HepG2 (cell line): ENCODE data around the gene BTBD1. TPM values are rescaled to one million over a fixed set of nuclear protein-coding genes. Genes with fewer than 3 reads are reported as not detected.

Experiments
- ATAC-seq: fragments of 200-7000 bp; cut with Tn5 transposase; 3 replicates; pipeline ENCODE4 v1.9.1; 2020; ENCODE audit warnings: mild to moderate bottlenecking, moderate library complexity
- BruUV-seq: library from RNA; stranded (reverse); fragments of 400-500 nt; replicated peaks from 2 replicates; lab custom pipeline; 2021; lab: Mats Ljungman, UMichigan
- CTCF ChIA-PET: fragments of 300-600 bp; formaldehyde crosslinking; extraction: SDS; loops from one replicate; lab custom pipeline; 2021; ENCODE audit warnings: low total read pairs, inconsistent platforms, low intra/inter-chr PET ratio; lab: Yijun Ruan, JAX
- POLR2A ChIA-PET: fragments of 350-600 bp; sonication (Branson Sonifier 250); formaldehyde crosslinking; loops from one replicate; lab custom pipeline; 2020; ENCODE audit warnings: antibody characterized with exemption, inconsistent platforms; lab: Yijun Ruan, JAX
- DNase-seq: peaks from one replicate; pipeline ENCODE4 v3.0.0-alpha.2; 2015; ENCODE audit warnings: low spot score
- FAIRE-seq: peaks from 3 replicates; lab custom pipeline; 2011; peaks lifted over from hg19 to GRCh38; lab: Jason Lieb, UNC
- H2AFZ ChIP-seq: one replicate; pipeline ENCODE4 v1.6.1; 2011; ENCODE audit warnings: low read length, inconsistent platforms
- H3K27ac ChIP-seq: fragments of 300-600 bp; 3 replicates; pipeline ENCODE4 v1.8.0; 2011; ENCODE audit warnings: mixed run types, mild to moderate bottlenecking, mixed read lengths, low read length, inconsistent platforms; ENCODE audit not compliant: insufficient read depth; ENCODE audit errors: extremely low read length
- H3K27me3 ChIP-seq, 2 experiments: fragments of 200-600 bp in 1 of 2; 2 replicates in 1 of 2; 3 replicates in 1 of 2; pipeline versions ENCODE4 v1.6.0 to v1.8.0; 2011; ENCODE audit warnings: low read length in 2 of 2, mild to moderate bottlenecking in 2 of 2, moderate library complexity in 2 of 2, inconsistent platforms in 1 of 2; ENCODE audit not compliant: insufficient read depth in 2 of 2, control insufficient read depth in 1 of 2
- H3K36me3 ChIP-seq, 2 experiments: fragments of 200-600 bp in 1 of 2; replicated peaks in 1 of 2; 2 replicates in 1 of 2; 3 replicates in 1 of 2; pipeline versions ENCODE4 v1.5.1 to v1.8.0; 2011; ENCODE audit warnings: low read length in 2 of 2, inconsistent platforms in 1 of 2; ENCODE audit not compliant: insufficient read depth in 2 of 2, control insufficient read depth in 1 of 2
- H3K4me1 ChIP-seq: 2 replicates; pipeline ENCODE4 v1.5.1; 2012; ENCODE audit warnings: low read length, inconsistent platforms; ENCODE audit not compliant: insufficient read depth
- H3K4me2 ChIP-seq: 2 replicates; pipeline ENCODE4 v1.6.0; 2011; ENCODE audit warnings: low read depth, low read length, inconsistent platforms
- H3K4me3 ChIP-seq, 3 experiments: fragments of 200-600 bp in 1 of 3; sonication (generic), shearing (Covaris generic) in 1 of 3; replicated peaks in 1 of 3; 2 replicates each; pipeline ENCODE4 v1.5.1; 2011 to 2016; ENCODE audit warnings: low read length in 3 of 3, inconsistent platforms in 2 of 3, low read depth in 2 of 3, mild to moderate bottlenecking in 2 of 3, control low read depth in 1 of 3, mixed read lengths in 1 of 3; ENCODE audit not compliant: insufficient read depth in 1 of 3
- H3K79me2 ChIP-seq: one replicate; pipeline ENCODE4 v1.6.1; 2011; ENCODE audit warnings: low read length, inconsistent platforms; ENCODE audit not compliant: insufficient read depth
- H3K9ac ChIP-seq: 2 replicates; pipeline ENCODE4 v1.6.0; 2011; ENCODE audit warnings: mild to moderate bottlenecking, low read depth, low read length, inconsistent platforms; ENCODE audit not compliant: insufficient read depth
- H3K9me3 ChIP-seq: 2 replicates; pipeline ENCODE4 v1.5.1; 2012; ENCODE audit warnings: mild to moderate bottlenecking, low read length
- H4K20me1 ChIP-seq: 2 replicates; pipeline ENCODE4 v1.6.0; 2011; ENCODE audit warnings: inconsistent platforms, mild to moderate bottlenecking, low read length, moderate library complexity; ENCODE audit not compliant: insufficient read depth
- CBX2 ChIP-seq, 2 experiments: fragments of 200-600 bp in 1 of 2; sonication (generic); formaldehyde crosslinking in 1 of 2; IDR thresholded peaks; 2 replicates each; pipeline versions ENCODE4 v1.7.0 to v1.8.1; 2018 to 2022; ENCODE audit warnings: low read depth in 2 of 2, low read length in 1 of 2, mild to moderate bottlenecking in 1 of 2, missing genetic modification reagents in 1 of 2
- CEBPB ChIP-seq: IDR thresholded peaks from 2 replicates; pipeline ENCODE4 v1.6.1; 2011; ENCODE audit warnings: low read depth, low read length, improper control_type of control experiment, borderline replicate concordance
- CREB3 ChIP-seq: sonication (generic); formaldehyde crosslinking; IDR thresholded peaks from 2 replicates; pipeline ENCODE4 v1.5.0; 2020; ENCODE audit warnings: missing genetic modification reagents
- KDM3A ChIP-seq: IDR thresholded peaks from 2 replicates; pipeline ENCODE4 v1.6.1; 2018; ENCODE audit warnings: low read depth, missing compliant biosample characterization
- MED13 ChIP-seq: sonication (generic); formaldehyde crosslinking; IDR thresholded peaks from 2 replicates; pipeline ENCODE4 v1.5.0; 2020; ENCODE audit warnings: missing genetic modification reagents
- RFX5 ChIP-seq: IDR thresholded peaks from 2 replicates; pipeline ENCODE4 v1.6.1; 2011; ENCODE audit warnings: low read depth, low read length, improper control_type of control experiment
- SKIL ChIP-seq: sonication (generic); formaldehyde crosslinking; IDR thresholded peaks from 2 replicates; pipeline ENCODE4 v1.8.0; 2022; ENCODE audit warnings: missing genetic modification reagents, mild to moderate bottlenecking, moderate library complexity, borderline replicate concordance
- SRSF9 ChIP-seq: fragments of 200-400 bp; formaldehyde crosslinking; IDR thresholded peaks from 2 replicates; pipeline ENCODE4 v1.6.1; 2018; ENCODE audit warnings: borderline replicate concordance, mild to moderate bottlenecking, low read depth, low read length; ENCODE audit not compliant: insufficient read depth, poor library complexity, severe bottlenecking
- THAP7 ChIP-seq: sonication (generic); formaldehyde crosslinking; IDR thresholded peaks from 2 replicates; pipeline ENCODE4 v1.8.1; 2023; ENCODE audit warnings: mild to moderate bottlenecking, missing genetic modification reagents
- YEATS4 ChIP-seq: sonication (generic); formaldehyde crosslinking; IDR thresholded peaks from 2 replicates; pipeline ENCODE4 v1.4.0; 2020; ENCODE audit warnings: missing genetic modification reagents, borderline replicate concordance
- WGBS: methylation state at CpG from one replicate; pipeline ENCODE4 v1.1.6; 2017; ENCODE audit warnings: low lambda C conversion rate; 5-methylcytosine and 5-hydroxymethylcytosine counted together
- in situ Hi-C: cut with HindIII; loops from 2 replicates; pipeline ENCODE4 v1.10.0; 2017; ENCODE audit warnings: low pct_unique_long_range_greater_than_20kb; ENCODE audit not compliant: extremely low pct_ligation_motif_present
- intact Hi-C: fragments of 100-400 bp; cut with micrococcal nuclease; formaldehyde crosslinking; loops from one replicate; pipeline ENCODE4 v1.10.0; 2022; ENCODE audit not compliant: unreplicated experiment
- polyA plus RNA-seq, 8 experiments: library from polyadenylated mRNA; depleted of rRNA in 3 of 8; stranded (reverse) in 7 of 8; unstranded in 1 of 8; fragments of >200 nt; fragmentation: Illumina TruSeq in 4 of 8; extraction: Trizol in 4 of 8; gene quantifications; 2 replicates each; pipeline versions ENCODE4 v1.2.1 to v1.2.3, GENCODE V29; 2011 to 2016; ENCODE audit warnings: low read depth in 4 of 8, missing spikeins in 1 of 8, mixed read lengths in 1 of 8; ENCODE audit not compliant: insufficient read depth in 1 of 8
- total RNA-seq, 5 experiments: library from RNA; depleted of rRNA; stranded (reverse); fragments of >200 nt; fragmentation: Illumina TruSeq; extraction: Trizol; gene quantifications; 2 replicates each; pipeline ENCODE4 v1.2.3, GENCODE V29; 2016; ENCODE audit warnings: low read depth in 1 of 5
- TF ChIP-seq, protein P1 (sequence below): sonication (generic); formaldehyde crosslinking; IDR thresholded peaks from 2 replicates; pipeline ENCODE4 v1.4.0; 2020; ENCODE audit warnings: low read depth, mild to moderate bottlenecking, missing genetic modification reagents

Gene BTBD1
- total and polyA plus RNA-seq, 2 of the 13 experiments (the other 11 are each of a cell fraction or from before 2014, with no cell fraction given): 32.1 to 53.9 TPM

GRCh38 chr15:82979726-82980125 is 87.3 kb downstream of the BTBD1 start:
- no peaks in the 10 kb centered on the region for H3K9me3 ChIP-seq
- CTCF ChIA-PET: no interaction called here
- no peak for DNase-seq
- no peak overlapping the region for H3K9ac ChIP-seq
- no peak overlapping the region for H2AFZ ChIP-seq
- no peaks in the 10 kb centered on the region for H3K79me2 ChIP-seq
- no peak overlapping the region for H3K4me2 ChIP-seq
- H3K4me3 ChIP-seq: no peak overlapping the region
- intact Hi-C loops (no loop called here), in situ Hi-C loops (loop anchor here (10.0 kb wide), 1 partner anchor 125 kb away; no protein-coding TSS in a partner anchor)
- no peak for FAIRE-seq
- BruUV-seq: no TSS peak
- H3K27ac ChIP-seq: no peak overlapping the region
- H3K27me3 ChIP-seq: no peaks in the 10 kb centered on the region
- peaks cover 3% of the 10 kb centered on the region for H3K4me1 ChIP-seq
- no peaks in the 10 kb centered on the region for H3K36me3 ChIP-seq
- TF ChIP-seq MED13 (CRISPR knock-in tag) (no peak), CBX2 (IDR thresholded peaks at IDR 0.05; ENCODE audit: low read depth, low read length) (no peak), CBX2 (CRISPR knock-in tag; IDR thresholded peaks at IDR 0.05; ENCODE audit: low read depth) (no peak), RFX5 (no peak), CREB3 (CRISPR knock-in tag) (no peak)
- ATAC-seq: no peak
- POLR2A ChIA-PET: no interaction called here
- no peaks in the 10 kb centered on the region for H4K20me1 ChIP-seq
- whole genome bisulfite sequencing: 78% methylated on average over 1 of the region's 1 CpG

GRCh38 chr15:82978438-82978837 is 88.6 kb downstream of the BTBD1 start:
- TF ChIP-seq YEATS4 (no peak), SKIL (no peak), THAP7 (no peak), CEBPB (no peak), SRSF9 (no peak), KDM3A (no peak)
- TF ChIP-seq, protein P1, sequence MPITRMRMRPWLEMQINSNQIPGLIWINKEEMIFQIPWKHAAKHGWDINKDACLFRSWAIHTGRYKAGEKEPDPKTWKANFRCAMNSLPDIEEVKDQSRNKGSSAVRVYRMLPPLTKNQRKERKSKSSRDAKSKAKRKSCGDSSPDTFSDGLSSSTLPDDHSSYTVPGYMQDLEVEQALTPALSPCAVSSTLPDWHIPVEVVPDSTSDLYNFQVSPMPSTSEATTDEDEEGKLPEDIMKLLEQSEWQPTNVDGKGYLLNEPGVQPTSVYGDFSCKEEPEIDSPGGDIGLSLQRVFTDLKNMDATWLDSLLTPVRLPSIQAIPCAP: no peak
- TF ChIP-seq, all 625 proteins: peak for 0
- in situ Hi-C loops (no loop called here), intact Hi-C loops (no loop called here)
- H3K4me2 ChIP-seq: no peak overlapping the region
- 97% methylated on average over 5 of the region's 5 CpGs for WGBS
- DNase-seq (no peak), FAIRE-seq (no peak), ATAC-seq (no peak)
- H3K79me2 ChIP-seq: no peaks in the 10 kb centered on the region
- CTCF ChIA-PET: no interaction called here
- H3K9ac ChIP-seq: no peak overlapping the region
- no peak overlapping the region for H3K27ac ChIP-seq
- no peak overlapping the region for H2AFZ ChIP-seq
- H3K4me1 ChIP-seq: no peaks in the 10 kb centered on the region
- no peaks in the 10 kb centered on the region for H3K27me3 ChIP-seq
- no TSS peak for BruUV-seq
- no peaks in the 10 kb centered on the region for H3K9me3 ChIP-seq
- no peak overlapping the region for H3K4me3 ChIP-seq
- H3K36me3 ChIP-seq: no peaks in the 10 kb centered on the region
- POLR2A ChIA-PET: no interaction called here
- no peaks in the 10 kb centered on the region for H4K20me1 ChIP-seq
